ENCODE results near the gene SASS6.

The SASS6 gene

DNA sequence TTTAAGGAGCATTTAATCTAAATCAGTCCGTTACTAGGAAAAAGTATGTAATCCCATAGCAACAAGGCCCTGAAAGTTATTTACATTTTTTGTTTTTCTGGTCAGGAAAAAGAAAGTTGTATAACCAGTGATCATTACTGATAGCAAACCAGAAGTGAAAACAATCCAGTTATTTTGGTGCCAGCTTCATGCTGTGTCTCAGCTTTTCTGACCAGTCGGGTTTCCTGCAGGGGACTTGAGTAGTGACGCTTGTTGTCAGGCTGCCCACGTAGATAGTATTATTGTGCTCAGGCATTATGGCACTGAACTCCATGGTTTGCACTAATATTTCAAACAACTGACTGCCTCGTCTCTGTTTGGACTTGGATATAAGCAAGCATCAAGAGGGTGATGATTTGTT lies 55.2 kb downstream of the SASS6 start:
- Histone ChIP-seq H3K79me2 (ENCODE audit: control insufficient read depth, insufficient read depth, low read length) (no peaks in the 10 kb centered on the region), H3K27me3 (ENCODE audit: insufficient read depth, low read length, poor library complexity) (no peaks in the 10 kb centered on the region), H3K4me3 (ENCODE audit: low read length) (no peak overlapping the region), H3K79me1 (ENCODE audit: low read length) (peaks cover 3% of the 10 kb centered on the region), H3K27ac (ENCODE audit: low read depth, low read length) (no peak overlapping the region), H3K4ac (ENCODE audit: low read depth, low read length) (no peak overlapping the region), H2BK15ac (replicated peaks; ENCODE audit: low read depth) (no peak overlapping the region), H3K18ac (ENCODE audit: low read length) (no peak overlapping the region), H4K5ac (ENCODE audit: low read length) (no peak overlapping the region), H3K23ac (ENCODE audit: low read length) (no peak overlapping the region), H3K9ac (ENCODE audit: low read length) (no peak overlapping the region), H4K8ac (ENCODE audit: low read depth, low read length) (no peak overlapping the region), H3K4me2 (ENCODE audit: low read length) (no peak overlapping the region), H3K56ac (ENCODE audit: low read length) (no peak overlapping the region), H2BK5ac (ENCODE audit: low read length) (no peak overlapping the region), H3K36me3 (ENCODE audit: control insufficient read depth, insufficient read depth, low read length) (peaks cover 9% of the 10 kb centered on the region), H2BK120ac (ENCODE audit: low read depth, low read length) (no peak overlapping the region), H2AK5ac (ENCODE audit: low read length) (no peak overlapping the region), H3K4me1 (ENCODE audit: control insufficient read depth, low read depth, low read length) (no peaks in the 10 kb centered on the region)
- WGBS (ENCODE audit: extremely low coverage, insufficient coverage, low lambda C conversion rate), result no CpG with 5 or more reads among the region's 5 CpGs
- no peak for DNase-seq

- Histone ChIP-seq H4K5ac (ENCODE audit: low read length) (no peak overlapping the region), H4K8ac (ENCODE audit: low read depth, low read length) (no peak overlapping the region), H2BK5ac (ENCODE audit: low read length) (no peak overlapping the region), H2BK15ac (replicated peaks; ENCODE audit: low read depth) (no peak overlapping the region), H3K4me1 (ENCODE audit: control insufficient read depth, low read depth, low read length) (no peaks in the 10 kb centered on the region), H2AK5ac (ENCODE audit: low read length) (no peak overlapping the region), H3K23ac (ENCODE audit: low read length) (no peak overlapping the region), H3K4me3 (ENCODE audit: low read length) (no peak overlapping the region), H2BK120ac (ENCODE audit: low read depth, low read length) (no peak overlapping the region), H3K79me2 (ENCODE audit: control insufficient read depth, insufficient read depth, low read length) (no peaks in the 10 kb centered on the region), H3K18ac (ENCODE audit: low read length) (no peak overlapping the region), H3K27me3 (ENCODE audit: insufficient read depth, low read length, poor library complexity) (no peaks in the 10 kb centered on the region), H3K79me1 (ENCODE audit: low read length) (peaks cover 4% of the 10 kb centered on the region), H3K9ac (ENCODE audit: low read length) (no peak overlapping the region), H3K4me2 (ENCODE audit: low read length) (no peak overlapping the region), H3K56ac (ENCODE audit: low read length) (no peak overlapping the region), H3K4ac (ENCODE audit: low read depth, low read length) (no peak overlapping the region), H3K27ac (ENCODE audit: low read depth, low read length) (no peak overlapping the region), H3K36me3 (ENCODE audit: control insufficient read depth, insufficient read depth, low read length) (peaks cover 6% of the 10 kb centered on the region)
- no peak for DNase-seq
Measured at GRCh38 chr1:100076744-100077143, 56.0 kb downstream of the SASS6 start.

- no peak overlapping the region for H3K23ac ChIP-seq (ENCODE audit: low read length)
- H3K4me1 ChIP-seq (ENCODE audit: control insufficient read depth, low read depth, low read length), result no peaks in the 10 kb centered on the region
- no peak overlapping the region for H2BK5ac ChIP-seq (ENCODE audit: low read length)
- H3K18ac ChIP-seq (ENCODE audit: low read length), result no peak overlapping the region
- H3K9ac ChIP-seq (ENCODE audit: low read length), result no peak overlapping the region
- H3K79me1 ChIP-seq (ENCODE audit: low read length), result peaks cover 6% of the 10 kb centered on the region
- H3K4me3 ChIP-seq (ENCODE audit: low read length), result no peak overlapping the region
- no peak for DNase-seq
- no peak overlapping the region for H4K5ac ChIP-seq (ENCODE audit: low read length)
- peaks cover 6% of the 10 kb centered on the region for H3K36me3 ChIP-seq (ENCODE audit: control insufficient read depth, insufficient read depth, low read length)
- no CpG with 5 or more reads among the region's 2 CpGs for WGBS (ENCODE audit: extremely low coverage, insufficient coverage, low lambda C conversion rate)
- no peak overlapping the region for H2BK15ac ChIP-seq (replicated peaks; ENCODE audit: low read depth)
- no peaks in the 10 kb centered on the region for H3K27me3 ChIP-seq (ENCODE audit: insufficient read depth, low read length, poor library complexity)
- no peak overlapping the region for H3K4ac ChIP-seq (ENCODE audit: low read depth, low read length)
- H3K4me2 ChIP-seq (ENCODE audit: low read length), result no peak overlapping the region
- no peak overlapping the region for H3K27ac ChIP-seq (ENCODE audit: low read depth, low read length)
- H3K79me2 ChIP-seq (ENCODE audit: control insufficient read depth, insufficient read depth, low read length), result no peaks in the 10 kb centered on the region
- no peak overlapping the region for H2BK120ac ChIP-seq (ENCODE audit: low read depth, low read length)
- H2AK5ac ChIP-seq (ENCODE audit: low read length), result no peak overlapping the region
- H3K56ac ChIP-seq (ENCODE audit: low read length), result no peak overlapping the region
- H4K8ac ChIP-seq (ENCODE audit: low read depth, low read length), result no peak overlapping the region
Measured at GRCh38 chr1:100076319-100076718, 56.4 kb downstream of the SASS6 start.

DNA sequence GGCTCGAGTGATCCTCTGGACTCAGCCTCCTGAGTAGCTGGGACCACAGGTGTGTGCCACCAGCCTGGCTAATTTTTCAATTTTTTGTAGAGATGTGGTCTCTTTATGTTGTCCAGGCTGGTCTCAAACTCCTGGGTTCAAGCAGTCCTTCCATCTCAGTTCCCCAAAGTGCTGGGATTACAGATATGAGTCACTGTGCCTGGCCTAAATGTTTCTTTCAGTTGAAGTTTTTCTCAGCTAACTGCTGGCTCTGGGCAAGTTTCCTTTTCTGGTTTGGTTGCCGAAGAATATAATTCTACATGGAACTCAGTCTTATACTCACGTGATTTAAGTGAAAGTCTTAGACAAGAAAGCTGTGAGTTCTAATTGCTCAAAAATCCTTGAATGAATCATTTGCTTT lies 57.0 kb downstream of the SASS6 start:
- Histone ChIP-seq H4K5ac (ENCODE audit: low read length) (no peak overlapping the region), H3K27me3 (ENCODE audit: insufficient read depth, low read length, poor library complexity) (no peaks in the 10 kb centered on the region), H3K79me2 (ENCODE audit: control insufficient read depth, insufficient read depth, low read length) (no peaks in the 10 kb centered on the region), H2BK15ac (replicated peaks; ENCODE audit: low read depth) (no peak overlapping the region), H3K56ac (ENCODE audit: low read length) (no peak overlapping the region), H3K23ac (ENCODE audit: low read length) (no peak overlapping the region), H2BK5ac (ENCODE audit: low read length) (no peak overlapping the region), H2AK5ac (ENCODE audit: low read length) (no peak overlapping the region), H3K9ac (ENCODE audit: low read length) (no peak overlapping the region), H3K4ac (ENCODE audit: low read depth, low read length) (no peak overlapping the region), H3K4me3 (ENCODE audit: low read length) (no peak overlapping the region), H3K79me1 (ENCODE audit: low read length) (peaks cover 6% of the 10 kb centered on the region), H2BK120ac (ENCODE audit: low read depth, low read length) (no peak overlapping the region), H3K27ac (ENCODE audit: low read depth, low read length) (no peak overlapping the region), H3K36me3 (ENCODE audit: control insufficient read depth, insufficient read depth, low read length) (peaks cover 6% of the 10 kb centered on the region), H3K4me2 (ENCODE audit: low read length) (no peak overlapping the region), H3K18ac (ENCODE audit: low read length) (no peak overlapping the region), H4K8ac (ENCODE audit: low read depth, low read length) (no peak overlapping the region), H3K4me1 (ENCODE audit: control insufficient read depth, low read depth, low read length) (no peaks in the 10 kb centered on the region)
- DNase-seq, result no peak
- WGBS (ENCODE audit: extremely low coverage, insufficient coverage, low lambda C conversion rate), result no CpG with 5 or more reads among the region's 3 CpGs

GRCh38 chr1:100074604-100075395 lies 57.9 kb downstream of the SASS6 start:
- peaks cover 7% of the 10 kb centered on the region for H3K79me1 ChIP-seq (ENCODE audit: low read length)
- no peak overlapping the region for H3K4me3 ChIP-seq (ENCODE audit: low read length)
- no peak overlapping the region for H4K5ac ChIP-seq (ENCODE audit: low read length)
- peaks cover 6% of the 10 kb centered on the region for H3K36me3 ChIP-seq (ENCODE audit: control insufficient read depth, insufficient read depth, low read length)
- H2AK5ac ChIP-seq (ENCODE audit: low read length), result no peak overlapping the region
- DNase-seq, result no peak
- H3K23ac ChIP-seq (ENCODE audit: low read length), result no peak overlapping the region
- H3K56ac ChIP-seq (ENCODE audit: low read length), result no peak overlapping the region
- no peaks in the 10 kb centered on the region for H3K27me3 ChIP-seq (ENCODE audit: insufficient read depth, low read length, poor library complexity)
- no peak overlapping the region for H3K4ac ChIP-seq (ENCODE audit: low read depth, low read length)
- no peaks in the 10 kb centered on the region for H3K79me2 ChIP-seq (ENCODE audit: control insufficient read depth, insufficient read depth, low read length)
- H3K4me1 ChIP-seq (ENCODE audit: control insufficient read depth, low read depth, low read length), result no peaks in the 10 kb centered on the region
- H2BK120ac ChIP-seq (ENCODE audit: low read depth, low read length), result no peak overlapping the region
- no peak overlapping the region for H3K27ac ChIP-seq (ENCODE audit: low read depth, low read length)
- no peak overlapping the region for H3K9ac ChIP-seq (ENCODE audit: low read length)
- no CpG with 5 or more reads among the region's 11 CpGs for WGBS (ENCODE audit: extremely low coverage, insufficient coverage, low lambda C conversion rate)
- H3K18ac ChIP-seq (ENCODE audit: low read length), result no peak overlapping the region
- H4K8ac ChIP-seq (ENCODE audit: low read depth, low read length), result no peak overlapping the region
- H2BK5ac ChIP-seq (ENCODE audit: low read length), result no peak overlapping the region
- no peak overlapping the region for H2BK15ac ChIP-seq (replicated peaks; ENCODE audit: low read depth)
- no peak overlapping the region for H3K4me2 ChIP-seq (ENCODE audit: low read length)

- Histone ChIP-seq H3K79me2 (ENCODE audit: control insufficient read depth, insufficient read depth, low read length) (no peaks in the 10 kb centered on the region), H3K36me3 (ENCODE audit: control insufficient read depth, insufficient read depth, low read length) (peaks cover 6% of the 10 kb centered on the region), H3K4me1 (ENCODE audit: control insufficient read depth, low read depth, low read length) (no peaks in the 10 kb centered on the region), H3K18ac (ENCODE audit: low read length) (no peak overlapping the region), H2AK5ac (ENCODE audit: low read length) (no peak overlapping the region), H4K8ac (ENCODE audit: low read depth, low read length) (no peak overlapping the region), H3K27me3 (ENCODE audit: insufficient read depth, low read length, poor library complexity) (no peaks in the 10 kb centered on the region), H3K23ac (ENCODE audit: low read length) (no peak overlapping the region), H2BK15ac (replicated peaks; ENCODE audit: low read depth) (no peak overlapping the region), H3K79me1 (ENCODE audit: low read length) (peaks cover 7% of the 10 kb centered on the region), H3K56ac (ENCODE audit: low read length) (no peak overlapping the region), H3K4me2 (ENCODE audit: low read length) (no peak overlapping the region), H3K9ac (ENCODE audit: low read length) (no peak overlapping the region), H2BK120ac (ENCODE audit: low read depth, low read length) (no peak overlapping the region), H3K4ac (ENCODE audit: low read depth, low read length) (no peak overlapping the region), H4K5ac (ENCODE audit: low read length) (no peak overlapping the region), H3K4me3 (ENCODE audit: low read length) (no peak overlapping the region), H2BK5ac (ENCODE audit: low read length) (no peak overlapping the region), H3K27ac (ENCODE audit: low read depth, low read length) (no peak overlapping the region)
- no CpG with 5 or more reads among the region's 3 CpGs for WGBS (ENCODE audit: extremely low coverage, insufficient coverage, low lambda C conversion rate)
- DNase-seq, result no peak
Measured at GRCh38 chr1:100073531-100073930, 59.2 kb downstream of the SASS6 start.
